ENCODE measurements around the gene SLC2A1.

GRCh38 chr1:42982641-42983040 lies 24.0 kb upstream of the SLC2A1 start:
- TF ChIP-seq CTCF (IDR thresholded peaks at IDR 0.05) (no peak), POLR2A (IDR thresholded peaks at IDR 0.05) (no peak)
